Kidney (tissue), 14 donors: ENCODE data around the gene SYNPO2. TPM values are rescaled to one million over a fixed set of nuclear protein-coding genes. Genes with fewer than 3 reads are reported as not detected.
A peak's percentile ranks its signal among the peaks of the same experiment; 100 is the strongest.

Experiments
- DNase-seq, 5 donors: peaks; one replicate each; pipeline ENCODE4 v3.0.0-alpha.2; 2013 to 2020
- FAIRE-seq: peaks from 2 replicates; lab custom pipeline; 2012; peaks lifted over from hg19 to GRCh38; lab: Jason Lieb, UNC
- H3K27ac ChIP-seq, 2 donors: one replicate each; pipeline ENCODE4 v1.7.0; 2013; ENCODE audit warnings: low read depth in 2 of 2, low read length in 2 of 2, inconsistent platforms in 1 of 2
- H3K27me3 ChIP-seq: one replicate; pipeline ENCODE4 v1.7.1; 2013; ENCODE audit warnings: low read length, inconsistent platforms; ENCODE audit not compliant: control insufficient read depth, insufficient read depth
- H3K36me3 ChIP-seq, 3 donors: one replicate each; pipeline versions ENCODE4 v1.7.0 to v1.7.1; 2013; ENCODE audit warnings: low read length in 3 of 3, control low read depth in 1 of 3, inconsistent platforms in 1 of 3; ENCODE audit not compliant: insufficient read depth in 3 of 3, control insufficient read depth in 2 of 3
- H3K4me1 ChIP-seq, 3 donors: one replicate each; pipeline versions ENCODE4 v1.7.0 to v1.7.1; 2013; ENCODE audit warnings: low read length in 3 of 3, inconsistent platforms in 1 of 3, low read depth in 1 of 3; ENCODE audit not compliant: control insufficient read depth in 2 of 3, insufficient read depth in 2 of 3
- H3K4me3 ChIP-seq, 3 donors: one replicate each; pipeline versions ENCODE4 v1.7.0 to v1.8.1; 2013; ENCODE audit warnings: low read length in 3 of 3, control low read depth in 1 of 3, inconsistent platforms in 1 of 3
- H3K9ac ChIP-seq, 3 donors: one replicate each; pipeline versions ENCODE4 v1.7.0 to v1.7.1; 2013; ENCODE audit warnings: low read length in 3 of 3, control low read depth in 1 of 3, inconsistent platforms in 1 of 3
- H3K9me3 ChIP-seq, 3 donors: one replicate each; pipeline versions ENCODE4 v1.7.0 to v1.7.1; 2013; ENCODE audit warnings: low read length in 3 of 3, control low read depth in 1 of 3, inconsistent platforms in 1 of 3; ENCODE audit not compliant: control insufficient read depth in 2 of 3, insufficient read depth in 1 of 3
- intact Hi-C: fragments of 100-400 bp; cut with DNase I; formaldehyde crosslinking; loops from one replicate; pipeline ENCODE4 v1.11.1; 2022
- polyA plus RNA-seq: library from polyadenylated mRNA; stranded (reverse); fragments of 350-450 nt; fragmentation: Illumina TruSeq; extraction: RNeasy Lipid Tissue Mini Kit (QIAGEN cat#74804); gene quantifications from one replicate; pipeline ENCODE4 v1.2.3, GENCODE V29; 2014; ENCODE audit warnings: low read depth, low replicate concordance; ENCODE audit not compliant: insufficient read depth
- total RNA-seq: library from RNA; stranded (reverse); fragmentation: NEBNext Ultra II Directional; extraction: Animal tissue kit (Norgen Biotek cat#: 25700); gene quantifications from one replicate; pipeline ENCODE4 v1.2.1, GENCODE V29; 2021
- TF ChIP-seq, protein P1 (sequence below): IDR thresholded peaks from 3 replicates; pipeline ENCODE4 v1.5.1; 2012; ENCODE audit warnings: mild to moderate bottlenecking, moderate library complexity, borderline replicate concordance; ENCODE audit not compliant: insufficient read depth; ENCODE audit errors: extremely low read depth
- donor health status: control.
- donor health status: control.
- donor health status: control.
- donor health status: control.
- donor health status: control.
- donor health status: DM: yes; HTN: yes; CAD: no.
- donor health status: Normal renal cell carcinoma (clear cell type).

The SYNPO2 gene
- total and polyA plus RNA-seq, 2 donors from 2014 or later, result 7.5 to 56.5 TPM

DNA sequence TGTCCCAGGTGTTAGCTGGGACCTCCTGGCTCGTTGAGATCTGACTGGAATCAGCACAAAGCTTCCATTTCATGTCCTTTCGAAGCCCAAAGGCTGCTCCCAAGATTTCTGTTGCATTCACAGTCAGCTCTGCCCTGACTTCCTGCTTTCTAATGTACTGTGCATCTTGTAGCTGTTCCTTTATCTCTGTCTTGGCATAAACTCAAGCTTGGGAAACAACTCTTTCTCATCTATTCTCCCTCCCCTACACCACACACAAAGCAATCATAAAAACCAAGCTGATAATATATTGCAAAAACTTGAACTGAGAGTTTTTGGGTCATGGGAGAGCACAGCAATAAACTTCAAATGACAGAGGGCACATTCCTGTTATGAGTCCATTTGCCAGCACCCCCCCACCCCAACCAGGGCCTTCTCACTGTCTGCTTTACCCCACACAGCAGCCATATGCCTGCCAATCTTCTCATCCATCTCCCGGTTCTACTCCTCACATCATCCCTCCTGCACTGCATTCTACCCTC, 76.3 kb downstream of the SYNPO2 start:
- H3K4me3 ChIP-seq, result no peak overlapping the region
- no peaks in the 10 kb centered on the region for H3K9me3 ChIP-seq
- FAIRE-seq (no peak), DNase-seq (peak in 4 of 5 donors; percentile 14 to 83 (median 68))
- intact Hi-C loops, result no loop called here
- H3K36me3 ChIP-seq, result no peaks in the 10 kb centered on the region
- H3K27me3 ChIP-seq, result no peaks in the 10 kb centered on the region
- no peak overlapping the region for H3K27ac ChIP-seq
- TF ChIP-seq, protein P1, sequence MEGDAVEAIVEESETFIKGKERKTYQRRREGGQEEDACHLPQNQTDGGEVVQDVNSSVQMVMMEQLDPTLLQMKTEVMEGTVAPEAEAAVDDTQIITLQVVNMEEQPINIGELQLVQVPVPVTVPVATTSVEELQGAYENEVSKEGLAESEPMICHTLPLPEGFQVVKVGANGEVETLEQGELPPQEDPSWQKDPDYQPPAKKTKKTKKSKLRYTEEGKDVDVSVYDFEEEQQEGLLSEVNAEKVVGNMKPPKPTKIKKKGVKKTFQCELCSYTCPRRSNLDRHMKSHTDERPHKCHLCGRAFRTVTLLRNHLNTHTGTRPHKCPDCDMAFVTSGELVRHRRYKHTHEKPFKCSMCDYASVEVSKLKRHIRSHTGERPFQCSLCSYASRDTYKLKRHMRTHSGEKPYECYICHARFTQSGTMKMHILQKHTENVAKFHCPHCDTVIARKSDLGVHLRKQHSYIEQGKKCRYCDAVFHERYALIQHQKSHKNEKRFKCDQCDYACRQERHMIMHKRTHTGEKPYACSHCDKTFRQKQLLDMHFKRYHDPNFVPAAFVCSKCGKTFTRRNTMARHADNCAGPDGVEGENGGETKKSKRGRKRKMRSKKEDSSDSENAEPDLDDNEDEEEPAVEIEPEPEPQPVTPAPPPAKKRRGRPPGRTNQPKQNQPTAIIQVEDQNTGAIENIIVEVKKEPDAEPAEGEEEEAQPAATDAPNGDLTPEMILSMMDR, result no peak
- H3K9ac ChIP-seq, result no peak overlapping the region
- peaks cover 7 to 14% (median 7%) of the 10 kb centered on the region in 3 donors for H3K4me1 ChIP-seq

DNA sequence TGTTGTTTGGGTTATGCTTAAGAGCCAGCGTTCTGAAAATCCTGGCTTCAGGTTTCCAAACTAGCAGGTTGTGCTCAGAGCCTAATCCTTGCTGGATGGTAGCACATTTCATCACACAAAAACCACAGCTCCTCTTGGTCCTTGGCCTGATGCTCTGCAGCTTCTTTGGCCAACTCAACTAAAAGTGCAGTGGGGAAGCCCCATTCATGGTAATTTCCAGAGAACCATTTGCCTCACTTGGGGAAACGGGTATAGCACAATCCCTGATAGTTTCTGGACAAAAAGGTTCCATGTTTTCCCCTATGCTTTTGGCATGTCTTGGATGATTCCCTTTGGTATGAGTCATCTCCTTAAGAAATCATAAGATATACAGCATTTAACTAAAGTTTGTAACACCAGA, 78.7 kb downstream of the SYNPO2 start:
- no peak for FAIRE-seq
- Histone ChIP-seq H3K27ac (no peak overlapping the region), H3K36me3 (no peaks in the 10 kb centered on the region), H3K27me3 (no peaks in the 10 kb centered on the region), H3K4me3 (no peak overlapping the region), H3K4me1 (peaks cover 7 to 14% (median 7%) of the 10 kb centered on the region in 3 donors), H3K9ac (no peak overlapping the region), H3K9me3 (no peaks in the 10 kb centered on the region)
- TF ChIP-seq, protein P1, result no peak
- no peak for DNase-seq
- intact Hi-C loops, result no loop called here

DNA sequence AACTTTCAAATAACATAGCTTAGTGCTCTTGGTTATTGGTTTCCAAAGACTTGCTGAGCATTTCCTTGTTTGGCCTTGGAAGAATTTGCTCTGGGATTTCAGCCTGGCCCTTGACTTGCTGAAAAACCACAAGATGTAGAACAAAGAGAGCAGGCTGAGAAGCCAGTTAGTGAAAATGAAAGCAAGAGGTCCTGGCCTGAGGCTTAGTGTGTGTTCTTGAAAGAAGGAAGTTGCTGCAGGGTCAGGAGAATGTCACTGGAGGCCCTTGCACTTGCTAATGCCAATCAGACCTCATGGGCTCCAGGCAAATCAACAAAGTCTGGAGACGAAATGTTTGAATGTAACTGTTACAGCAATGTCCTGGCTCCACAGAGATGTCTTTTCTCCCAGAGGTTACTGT, 79.4 kb downstream of the SYNPO2 start:
- no peak for FAIRE-seq
- no peak overlapping the region for H3K9ac ChIP-seq
- intact Hi-C loops, result no loop called here

More for the DNA sequence above, 79.4 kb downstream of the SYNPO2 start:
- Histone ChIP-seq H3K36me3 (no peaks in the 10 kb centered on the region), H3K27ac (peak overlapping the region in 1 of 2 donors; percentile 59), H3K4me3 (no peak overlapping the region), H3K27me3 (no peaks in the 10 kb centered on the region), H3K4me1 (peaks cover 7 to 14% (median 7%) of the 10 kb centered on the region in 3 donors), H3K9me3 (no peaks in the 10 kb centered on the region)
- peak in 4 of 5 donors; percentile 29 to 81 (median 65) for DNase-seq
- TF ChIP-seq, protein P1, result no peak
